ENCODE measurements around the gene ARL15. TPM values are rescaled to one million over a fixed set of nuclear protein-coding genes. Genes with fewer than 3 reads are reported as not detected.

ARL15 gene
- total and polyA plus RNA-seq, 2 donors (not counting 3 experiments of a cell fraction or from before 2014, with no cell fraction given), result 11.9 to 24.4 TPM

- TF ChIP-seq GATA2 (IDR thresholded peaks at IDR 0.05; ENCODE audit: insufficient read depth, insufficient read length, low read depth, low read length), result no peak
- no peak for TF ChIP-seq POLR2AphosphoS5 (IDR thresholded peaks at IDR 0.05; ENCODE audit: insufficient read depth, low read depth, low read length)
- TF ChIP-seq CTCF (IDR thresholded peaks at IDR 0.05; ENCODE audit: extremely low read depth in 1 of 2, insufficient read depth in 1 of 2, low read depth in 1 of 2, low read length in 2 of 2), result no peak
- no peaks in the 10 kb centered on the region for H3K9me1 ChIP-seq (replicated peaks; ENCODE audit: control insufficient read depth, extremely low read depth, insufficient read depth, low read length)
- DNase-seq (ENCODE audit: low read depth, low spot score) (no peak), FAIRE-seq (no peak)
- ChIA-PET POLR2A (no interaction called here), CTCF (no interaction called here)
- no peak overlapping the region for H3K4me2 ChIP-seq (ENCODE audit: insufficient read depth, low read length)
- no peak overlapping the region for H3K4me3 ChIP-seq (replicated peaks in 1 of 3; ENCODE audit: insufficient read depth in 1 of 3, low read depth in 1 of 3, low read length in 3 of 3)
- H2AFZ ChIP-seq (ENCODE audit: low read depth, low read length), result no peak overlapping the region
- H3K27me3 ChIP-seq (ENCODE audit: control insufficient read depth in 2 of 2, insufficient read depth in 2 of 2, low read length in 2 of 2), result no peaks in the 10 kb centered on the region
- H3K9me3 ChIP-seq (replicated peaks; ENCODE audit: control insufficient read depth, insufficient read depth, low read length), result no peaks in the 10 kb centered on the region
- no peaks in the 10 kb centered on the region for H3K79me2 ChIP-seq (ENCODE audit: control insufficient read depth, insufficient read depth, low read length)
- intact Hi-C loops (cut with micrococcal nuclease) (no loop called here), dilution Hi-C loops (cut with MboI; ENCODE audit: extremely low pct_ligation_motif_present, low sequenced_read_pairs) (no loop called here)
- BruUV-seq (replicated peaks), result no TSS peak
- no peaks in the 10 kb centered on the region for H3K36me3 ChIP-seq (ENCODE audit: control insufficient read depth in 2 of 2, extremely low read depth in 1 of 2, insufficient read depth in 2 of 2, low read length in 2 of 2)
- no peaks in the 10 kb centered on the region for H4K20me1 ChIP-seq (replicated peaks; ENCODE audit: control insufficient read depth, extremely low read depth, insufficient read depth, low read length)
- no peaks in the 10 kb centered on the region for H3K4me1 ChIP-seq (ENCODE audit: control insufficient read depth, extremely low read depth, insufficient read depth, low read length)
- no peak overlapping the region for H3K9ac ChIP-seq (replicated peaks; ENCODE audit: extremely low read depth, insufficient read depth, low read length)
- H3K27ac ChIP-seq (ENCODE audit: insufficient read depth, low read depth, low read length), result no peak overlapping the region
These were observed 379.9 kb downstream of the ARL15 start for GRCh38 chr5:53930457-53930856.

GRCh38 chr5:53929570-53929969 is 380.8 kb downstream of the ARL15 start:
- FAIRE-seq, result no peak
- Histone ChIP-seq H3K36me3 (ENCODE audit: control insufficient read depth in 2 of 2, extremely low read depth in 1 of 2, insufficient read depth in 2 of 2, low read length in 2 of 2) (no peaks in the 10 kb centered on the region), H3K27ac (ENCODE audit: insufficient read depth, low read depth, low read length) (no peak overlapping the region), H3K4me1 (ENCODE audit: control insufficient read depth, extremely low read depth, insufficient read depth, low read length) (no peaks in the 10 kb centered on the region), H3K27me3 (ENCODE audit: control insufficient read depth in 2 of 2, insufficient read depth in 2 of 2, low read length in 2 of 2) (no peaks in the 10 kb centered on the region), H2AFZ (ENCODE audit: low read depth, low read length) (no peak overlapping the region), H3K9me3 (replicated peaks; ENCODE audit: control insufficient read depth, insufficient read depth, low read length) (no peaks in the 10 kb centered on the region), H3K9me1 (replicated peaks; ENCODE audit: control insufficient read depth, extremely low read depth, insufficient read depth, low read length) (no peaks in the 10 kb centered on the region), H3K4me2 (ENCODE audit: insufficient read depth, low read length) (no peak overlapping the region), H4K20me1 (replicated peaks; ENCODE audit: control insufficient read depth, extremely low read depth, insufficient read depth, low read length) (no peaks in the 10 kb centered on the region), H3K9ac (replicated peaks; ENCODE audit: extremely low read depth, insufficient read depth, low read length) (no peak overlapping the region), H3K4me3 (replicated peaks in 1 of 3; ENCODE audit: insufficient read depth in 1 of 3, low read depth in 1 of 3, low read length in 3 of 3) (no peak overlapping the region), H3K79me2 (ENCODE audit: control insufficient read depth, insufficient read depth, low read length) (no peaks in the 10 kb centered on the region)
- no TSS peak for BruUV-seq (replicated peaks)
- ChIA-PET POLR2A (no interaction called here), CTCF (interaction anchor here (1.2 to 1.3 kb wide), 2 partner anchors 11 kb away, joined by 3 to 4 read pairs; no protein-coding TSS in a partner anchor)
- dilution Hi-C loops (cut with MboI; ENCODE audit: extremely low pct_ligation_motif_present, low sequenced_read_pairs) (no loop called here), intact Hi-C loops (cut with micrococcal nuclease) (no loop called here)
- DNase-seq (ENCODE audit: low read depth, low spot score), result no peak
- no peak for TF ChIP-seq MYC (IDR thresholded peaks at IDR 0.05; ENCODE audit: low read depth, low read length)
- no peak for TF ChIP-seq POLR2A (IDR thresholded peaks at IDR 0.05; ENCODE audit: low read depth, low read length)
- no peak for TF ChIP-seq EZH2 (IDR thresholded peaks at IDR 0.05; ENCODE audit: borderline replicate concordance, low read depth, low read length, severe bottlenecking)
- TF ChIP-seq CTCF (IDR thresholded peaks at IDR 0.05; ENCODE audit: extremely low read depth in 1 of 2, insufficient read depth in 1 of 2, low read depth in 1 of 2, low read length in 2 of 2), result no peak
- TF ChIP-seq POLR2AphosphoS5 (IDR thresholded peaks at IDR 0.05; ENCODE audit: insufficient read depth, low read depth, low read length), result no peak
- TF ChIP-seq JUN (IDR thresholded peaks at IDR 0.05; ENCODE audit: borderline replicate concordance, insufficient read depth, insufficient read length, low read depth), result no peak
- no peak for TF ChIP-seq GATA2 (IDR thresholded peaks at IDR 0.05; ENCODE audit: insufficient read depth, insufficient read length, low read depth, low read length)
- TF ChIP-seq FOS (IDR thresholded peaks at IDR 0.05; ENCODE audit: borderline replicate concordance, insufficient read depth, low read length), result no peak
- no peak for TF ChIP-seq MAX (IDR thresholded peaks at IDR 0.05; ENCODE audit: insufficient read depth, insufficient read length)

Measured in endothelial cell of umbilical vein (primary cell).